Astrocyte (in vitro differentiated cells and primary cell): ENCODE measurements around the gene SKIC2.

Source experiments
- CTCF ChIP-seq: IDR thresholded peaks from 2 replicates; pipeline ENCODE4 v1.5.1; 2011; ENCODE audit warnings: low read depth, mild to moderate bottlenecking, inconsistent platforms, low read length, moderate library complexity; ENCODE audit not compliant: insufficient read depth
- EZH2 ChIP-seq: IDR thresholded peaks from 2 replicates; pipeline ENCODE4 v1.6.1; 2012; ENCODE audit warnings: mild to moderate bottlenecking, low read length, inconsistent platforms; ENCODE audit not compliant: insufficient read depth

- TF ChIP-seq EZH2, result no peak
- no peak for TF ChIP-seq CTCF
Measured at GRCh38 chr6:31968791-31969711, 10.1 kb downstream of the SKIC2 start.
